HepG2 (cell line): Measurements from ENCODE around the gene LGALS14. TPM values are rescaled to one million over a fixed set of nuclear protein-coding genes. Genes with fewer than 3 reads are reported as not detected.

Experiments
- ATAC-seq: fragments of 200-7000 bp; cut with Tn5 transposase; 3 replicates; pipeline ENCODE4 v1.9.1; 2020; ENCODE audit warnings: mild to moderate bottlenecking, moderate library complexity
- BruUV-seq: library from RNA; stranded (reverse); fragments of 400-500 nt; replicated peaks from 2 replicates; lab custom pipeline; 2021; lab: Mats Ljungman, UMichigan
- CTCF ChIA-PET: fragments of 300-600 bp; formaldehyde crosslinking; extraction: SDS; loops from one replicate; lab custom pipeline; 2021; ENCODE audit warnings: low total read pairs, inconsistent platforms, low intra/inter-chr PET ratio; lab: Yijun Ruan, JAX
- POLR2A ChIA-PET: fragments of 350-600 bp; sonication (Branson Sonifier 250); formaldehyde crosslinking; loops from one replicate; lab custom pipeline; 2020; ENCODE audit warnings: antibody characterized with exemption, inconsistent platforms; lab: Yijun Ruan, JAX
- DNase-seq: peaks from one replicate; pipeline ENCODE4 v3.0.0-alpha.2; 2015; ENCODE audit warnings: low spot score
- FAIRE-seq: peaks from 3 replicates; lab custom pipeline; 2011; peaks lifted over from hg19 to GRCh38; lab: Jason Lieb, UNC
- H2AFZ ChIP-seq: one replicate; pipeline ENCODE4 v1.6.1; 2011; ENCODE audit warnings: low read length, inconsistent platforms
- H3K27ac ChIP-seq: fragments of 300-600 bp; 3 replicates; pipeline ENCODE4 v1.8.0; 2011; ENCODE audit warnings: mixed run types, mild to moderate bottlenecking, mixed read lengths, low read length, inconsistent platforms; ENCODE audit not compliant: insufficient read depth; ENCODE audit errors: extremely low read length
- H3K27me3 ChIP-seq, 2 experiments: fragments of 200-600 bp in 1 of 2; 2 replicates in 1 of 2; 3 replicates in 1 of 2; pipeline versions ENCODE4 v1.6.0 to v1.8.0; 2011; ENCODE audit warnings: low read length in 2 of 2, mild to moderate bottlenecking in 2 of 2, moderate library complexity in 2 of 2, inconsistent platforms in 1 of 2; ENCODE audit not compliant: insufficient read depth in 2 of 2, control insufficient read depth in 1 of 2
- H3K36me3 ChIP-seq, 2 experiments: fragments of 200-600 bp in 1 of 2; replicated peaks in 1 of 2; 2 replicates in 1 of 2; 3 replicates in 1 of 2; pipeline versions ENCODE4 v1.5.1 to v1.8.0; 2011; ENCODE audit warnings: low read length in 2 of 2, inconsistent platforms in 1 of 2; ENCODE audit not compliant: insufficient read depth in 2 of 2, control insufficient read depth in 1 of 2
- H3K4me1 ChIP-seq: 2 replicates; pipeline ENCODE4 v1.5.1; 2012; ENCODE audit warnings: low read length, inconsistent platforms; ENCODE audit not compliant: insufficient read depth
- H3K4me2 ChIP-seq: 2 replicates; pipeline ENCODE4 v1.6.0; 2011; ENCODE audit warnings: low read depth, low read length, inconsistent platforms
- H3K4me3 ChIP-seq, 3 experiments: fragments of 200-600 bp in 1 of 3; sonication (generic), shearing (Covaris generic) in 1 of 3; replicated peaks in 1 of 3; 2 replicates each; pipeline ENCODE4 v1.5.1; 2011 to 2016; ENCODE audit warnings: low read length in 3 of 3, inconsistent platforms in 2 of 3, low read depth in 2 of 3, mild to moderate bottlenecking in 2 of 3, control low read depth in 1 of 3, mixed read lengths in 1 of 3; ENCODE audit not compliant: insufficient read depth in 1 of 3
- H3K79me2 ChIP-seq: one replicate; pipeline ENCODE4 v1.6.1; 2011; ENCODE audit warnings: low read length, inconsistent platforms; ENCODE audit not compliant: insufficient read depth
- H3K9ac ChIP-seq: 2 replicates; pipeline ENCODE4 v1.6.0; 2011; ENCODE audit warnings: mild to moderate bottlenecking, low read depth, low read length, inconsistent platforms; ENCODE audit not compliant: insufficient read depth
- H3K9me3 ChIP-seq: 2 replicates; pipeline ENCODE4 v1.5.1; 2012; ENCODE audit warnings: mild to moderate bottlenecking, low read length
- H4K20me1 ChIP-seq: 2 replicates; pipeline ENCODE4 v1.6.0; 2011; ENCODE audit warnings: inconsistent platforms, mild to moderate bottlenecking, low read length, moderate library complexity; ENCODE audit not compliant: insufficient read depth
- CHCHD3 ChIP-seq: sonication (generic); formaldehyde crosslinking; IDR thresholded peaks from 2 replicates; pipeline ENCODE4 v1.8.0; 2022; ENCODE audit warnings: mild to moderate bottlenecking, missing genetic modification reagents, moderate library complexity
- ELF3 ChIP-seq: IDR thresholded peaks from 2 replicates; pipeline ENCODE4 v1.6.1; 2016; ENCODE audit warnings: missing genetic modification reagents, missing compliant biosample characterization
- EP300 ChIP-seq, 3 experiments: sonication (generic) in 1 of 3; formaldehyde crosslinking in 1 of 3; IDR thresholded peaks; 2 replicates each; pipeline versions ENCODE4 v1.5.1 to v1.6.1; 2011 to 2020; ENCODE audit warnings: low read depth in 2 of 3, low read length in 2 of 3, borderline replicate concordance in 1 of 3, improper control_type of control experiment in 1 of 3, mild to moderate bottlenecking in 1 of 3, missing genetic modification reagents in 1 of 3, moderate library complexity in 1 of 3
- FOXK2 ChIP-seq: fragments of 450-650 bp; IDR thresholded peaks from 2 replicates; pipeline ENCODE4 v1.6.1; 2016
- HIVEP1 ChIP-seq: sonication (generic); formaldehyde crosslinking; IDR thresholded peaks from 2 replicates; pipeline ENCODE4 v1.4.0; 2020; ENCODE audit warnings: mild to moderate bottlenecking, missing genetic modification reagents
- HMGXB4 ChIP-seq, 2 experiments: sonication (generic) in 1 of 2; formaldehyde crosslinking in 1 of 2; IDR thresholded peaks; 2 replicates each; pipeline versions ENCODE4 v1.4.0 to v1.6.1; 2018 to 2020; ENCODE audit warnings: missing genetic modification reagents in 2 of 2, borderline replicate concordance in 1 of 2, low read depth in 1 of 2, mild to moderate bottlenecking in 1 of 2, missing biosample characterization in 1 of 2
- MEF2D ChIP-seq: sonication (generic); formaldehyde crosslinking; IDR thresholded peaks from 2 replicates; pipeline ENCODE4 v1.5.1; 2020; ENCODE audit warnings: mild to moderate bottlenecking, missing genetic modification reagents
- MNT ChIP-seq: fragments of 450-650 bp; IDR thresholded peaks from 2 replicates; pipeline ENCODE4 v1.6.1; 2016
- NFE2L1 ChIP-seq: sonication (generic); formaldehyde crosslinking; IDR thresholded peaks from 2 replicates; pipeline ENCODE4 v1.4.0; 2020; ENCODE audit warnings: missing genetic modification reagents, mild to moderate bottlenecking, borderline replicate concordance
- NFIC ChIP-seq: IDR thresholded peaks from 2 replicates; pipeline ENCODE4 v1.6.1; 2012; ENCODE audit warnings: mild to moderate bottlenecking, low read length, inconsistent platforms
- SSRP1 ChIP-seq: IDR thresholded peaks from 2 replicates; pipeline ENCODE4 v1.6.1; 2016; ENCODE audit warnings: control low read depth
- ZBTB8A ChIP-seq: sonication (generic); formaldehyde crosslinking; IDR thresholded peaks from 2 replicates; pipeline ENCODE4 v1.4.0; 2020; ENCODE audit warnings: mild to moderate bottlenecking, low read depth, missing genetic modification reagents, borderline replicate concordance
- ZNF317 ChIP-seq: sonication (generic); formaldehyde crosslinking; IDR thresholded peaks from 2 replicates; pipeline ENCODE4 v1.5.0; 2020; ENCODE audit warnings: mild to moderate bottlenecking, missing genetic modification reagents
- ZNF501 ChIP-seq: sonication (generic); formaldehyde crosslinking; IDR thresholded peaks from 2 replicates; pipeline ENCODE4 v1.5.1; 2020; ENCODE audit warnings: mild to moderate bottlenecking, moderate library complexity, missing genetic modification reagents
- ZNF615 ChIP-seq: sonication (generic); formaldehyde crosslinking; IDR thresholded peaks from 2 replicates; pipeline ENCODE4 v1.5.0; 2020; ENCODE audit warnings: mild to moderate bottlenecking, missing genetic modification reagents, borderline replicate concordance
- WGBS: methylation state at CpG from one replicate; pipeline ENCODE4 v1.1.6; 2017; ENCODE audit warnings: low lambda C conversion rate; 5-methylcytosine and 5-hydroxymethylcytosine counted together
- in situ Hi-C: cut with HindIII; loops from 2 replicates; pipeline ENCODE4 v1.10.0; 2017; ENCODE audit warnings: low pct_unique_long_range_greater_than_20kb; ENCODE audit not compliant: extremely low pct_ligation_motif_present
- intact Hi-C: fragments of 100-400 bp; cut with micrococcal nuclease; formaldehyde crosslinking; loops from one replicate; pipeline ENCODE4 v1.10.0; 2022; ENCODE audit not compliant: unreplicated experiment
- polyA plus RNA-seq, 8 experiments: library from polyadenylated mRNA; depleted of rRNA in 3 of 8; stranded (reverse) in 7 of 8; unstranded in 1 of 8; fragments of >200 nt; fragmentation: Illumina TruSeq in 4 of 8; extraction: Trizol in 4 of 8; gene quantifications; 2 replicates each; pipeline versions ENCODE4 v1.2.1 to v1.2.3, GENCODE V29; 2011 to 2016; ENCODE audit warnings: low read depth in 4 of 8, missing spikeins in 1 of 8, mixed read lengths in 1 of 8; ENCODE audit not compliant: insufficient read depth in 1 of 8
- total RNA-seq, 5 experiments: library from RNA; depleted of rRNA; stranded (reverse); fragments of >200 nt; fragmentation: Illumina TruSeq; extraction: Trizol; gene quantifications; 2 replicates each; pipeline ENCODE4 v1.2.3, GENCODE V29; 2016; ENCODE audit warnings: low read depth in 1 of 5

The LGALS14 gene
- total and polyA plus RNA-seq, 2 of the 13 experiments (the other 11 are each of a cell fraction or from before 2014, with no cell fraction given), result not detected

- TF ChIP-seq ELF3 (CRISPR knock-in tag), result no peak
- TF ChIP-seq ZBTB8A (CRISPR knock-in tag), result no peak
- TF ChIP-seq HMGXB4 (CRISPR knock-in tag; IDR thresholded peaks at IDR 0.05; ENCODE audit: borderline replicate concordance in 1 of 2, low read depth in 1 of 2), result no peak
- TF ChIP-seq ZNF317 (CRISPR knock-in tag), result no peak
- TF ChIP-seq EP300 (IDR thresholded peaks at IDR 0.05; ENCODE audit: low read depth in 2 of 2, low read length in 2 of 2), result no peak
- no peak for TF ChIP-seq EP300 (CRISPR knock-in tag; IDR thresholded peaks at IDR 0.05; ENCODE audit: borderline replicate concordance)
- TF ChIP-seq CHCHD3 (CRISPR knock-in tag), result no peak
- no peak for TF ChIP-seq FOXK2
- TF ChIP-seq HIVEP1, result no peak
Measured at GRCh38 chr19:39659791-39660190, 44.5 kb upstream of the LGALS14 start (continued).

GRCh38 chr19:39660661-39661060, 43.6 kb upstream of the LGALS14 start:
- H3K79me2 ChIP-seq, result no peaks in the 10 kb centered on the region
- no peak overlapping the region for H3K4me2 ChIP-seq
- DNase-seq, result no peak
- FAIRE-seq, result no peak
- ChIA-PET POLR2A (no interaction called here), CTCF (no interaction called here)
- H3K36me3 ChIP-seq, result no peaks in the 10 kb centered on the region
- ATAC-seq, result no peak
- TF ChIP-seq NFIC (no peak), NFE2L1 (CRISPR knock-in tag) (no peak), MNT (no peak), MEF2D (no peak), ZNF501 (CRISPR knock-in tag) (no peak), SSRP1 (CRISPR knock-in tag) (no peak), ZNF615 (CRISPR knock-in tag) (no peak)
- no peak overlapping the region for H3K9ac ChIP-seq
- H3K27ac ChIP-seq, result no peak overlapping the region
- no TSS peak for BruUV-seq
- no peaks in the 10 kb centered on the region for H3K9me3 ChIP-seq
- WGBS, result 13% methylated on average over 4 of the region's 4 CpGs
- H3K4me1 ChIP-seq, result no peaks in the 10 kb centered on the region
- H3K27me3 ChIP-seq, result no peaks in the 10 kb centered on the region; a peak in 2 of 5 replicates
- no peak overlapping the region for H3K4me3 ChIP-seq
- H4K20me1 ChIP-seq, result no peaks in the 10 kb centered on the region
- intact Hi-C loops (no loop called here), in situ Hi-C loops (no loop called here)
- no peak overlapping the region for H2AFZ ChIP-seq
